Progenitor cell of endocrine pancreas (in vitro differentiated cells): ENCODE results near the gene SYCP2. TPM values are rescaled to one million over a fixed set of nuclear protein-coding genes. Genes with fewer than 3 reads are reported as not detected.
"Not testable (repeated sequence)": the region's sequence is repeated elsewhere in the genome, so short reads cannot be mapped to it uniquely, and the experiment has no call there.

Experiments
- DNase-seq: peaks from one replicate; pipeline ENCODE4 v3.0.0; 2021; ENCODE audit warnings: low spot score; ENCODE audit not compliant: unreplicated experiment
- H3K27ac Mint-ChIP-seq: 2 replicates; pipeline ENCODE4 v1.8.0; 2021; ENCODE audit warnings: mild to moderate bottlenecking, moderate library complexity, mixed read lengths
- H3K27me3 Mint-ChIP-seq: 2 replicates; pipeline ENCODE4 v1.8.0; 2021; ENCODE audit warnings: mixed read lengths
- H3K36me3 Mint-ChIP-seq: 2 replicates; pipeline ENCODE4 v1.8.0; 2022; ENCODE audit warnings: mixed read lengths; ENCODE audit not compliant: insufficient read depth
- H3K4me1 Mint-ChIP-seq: 2 replicates; pipeline ENCODE4 v1.8.0; 2021; ENCODE audit warnings: low read depth, mixed read lengths
- H3K4me3 Mint-ChIP-seq: 2 replicates; pipeline ENCODE4 v1.8.0; 2021; ENCODE audit warnings: low read depth, mild to moderate bottlenecking, moderate library complexity, mixed read lengths
- H3K9me3 Mint-ChIP-seq: 2 replicates; pipeline ENCODE4 v1.8.0; 2021; ENCODE audit warnings: low read depth, mixed read lengths
- CTCF ChIP-seq: fragments of 200-600 bp; sonication (generic); IDR thresholded peaks from one replicate; pipeline ENCODE4 v1.5.0; 2021; ENCODE audit warnings: antibody characterized with exemption, mild to moderate bottlenecking; ENCODE audit not compliant: unreplicated experiment
- total RNA-seq: library from RNA; stranded (reverse); gene quantifications from 2 replicates; pipeline ENCODE4 v1.2.1, GENCODE V29; 2021

Gene SYCP2
- total RNA-seq, 1 donor from 2014 or later = 2.2 TPM

GRCh38 chr20:59958626-59959025 is 25.2 kb upstream of the SYCP2 start:
- peak overlapping the region; percentile 90 for H3K27ac Mint-ChIP-seq
- DNase-seq = peak; percentile 20
- H3K9me3 Mint-ChIP-seq = no peaks in the 10 kb centered on the region
- TF ChIP-seq CTCF = no peak
- H3K4me1 Mint-ChIP-seq = peaks cover 46% of the 10 kb centered on the region
- peak overlapping the region; percentile 77 for H3K4me3 Mint-ChIP-seq
- peaks cover 30% of the 10 kb centered on the region for H3K27me3 Mint-ChIP-seq
- no peaks in the 10 kb centered on the region for H3K36me3 Mint-ChIP-seq

- H3K9me3 Mint-ChIP-seq = no peaks in the 10 kb centered on the region
- DNase-seq = no peak
- H3K4me3 Mint-ChIP-seq = peak within 1 kb of the TSS; percentile 77
- peaks cover 46% of the 10 kb centered on the region for H3K4me1 Mint-ChIP-seq
- no peaks in the 10 kb centered on the region for H3K36me3 Mint-ChIP-seq
- H3K27ac Mint-ChIP-seq = peak within 1 kb of the TSS; percentile 90
- peaks cover 30% of the 10 kb centered on the region for H3K27me3 Mint-ChIP-seq
- no peak for TF ChIP-seq CTCF
Measured at GRCh38 chr20:59958123-59958522, 24.7 kb upstream of the SYCP2 start, which contains the start of gene CDH26. CDH26 (plus strand) TSS chr20:59958423; CDS start chr20:59958727, 304 bp downstream.

GRCh38 chr20:59957568-59957967 is 24.1 kb upstream of the SYCP2 start:
- DNase-seq, H3K9me3 Mint-ChIP-seq, H3K36me3 Mint-ChIP-seq: not testable (repeated sequence)
- peaks cover 46% of the 10 kb centered on the region for H3K4me1 Mint-ChIP-seq
- peak overlapping the region; percentile 77 for H3K4me3 Mint-ChIP-seq
- H3K27ac Mint-ChIP-seq = peak overlapping the region; percentile 90
- H3K27me3 Mint-ChIP-seq = peaks cover 29% of the 10 kb centered on the region

- no peak for DNase-seq
Measured at GRCh38 chr20:59955131-59955796, 21.8 kb upstream of the SYCP2 start.

GRCh38 chr20:59954718-59955117 is 21.3 kb upstream of the SYCP2 start:
- Mint-ChIP-seq H3K27me3 (peaks cover 27% of the 10 kb centered on the region), H3K4me1 (peaks cover 39% of the 10 kb centered on the region), H3K27ac (no peak overlapping the region), H3K36me3 (no peaks in the 10 kb centered on the region), H3K4me3 (no peak overlapping the region), H3K9me3 (no peaks in the 10 kb centered on the region)
- no peak for DNase-seq
- TF ChIP-seq CTCF = no peak

More at GRCh38 chr20:59955131-59955796, 21.8 kb upstream of the SYCP2 start:
- no peaks in the 10 kb centered on the region for H3K9me3 Mint-ChIP-seq
- no peak overlapping the region for H3K4me3 Mint-ChIP-seq
- peaks cover 29% of the 10 kb centered on the region for H3K27me3 Mint-ChIP-seq
- no peaks in the 10 kb centered on the region for H3K36me3 Mint-ChIP-seq
- peak; percentile 31 for TF ChIP-seq CTCF
- H3K4me1 Mint-ChIP-seq = peaks cover 38% of the 10 kb centered on the region
- no peak overlapping the region for H3K27ac Mint-ChIP-seq

GRCh38 chr20:59949911-59950310 is 16.5 kb upstream of the SYCP2 start:
- DNase-seq = no peak
- no peaks in the 10 kb centered on the region for H3K9me3 Mint-ChIP-seq
- peak overlapping the region; percentile 52 for H3K27ac Mint-ChIP-seq
- H3K36me3 Mint-ChIP-seq = peaks cover 2% of the 10 kb centered on the region
- no peak overlapping the region for H3K4me3 Mint-ChIP-seq
- H3K27me3 Mint-ChIP-seq = peaks cover 25% of the 10 kb centered on the region
- no peak for TF ChIP-seq CTCF
- peaks cover 28% of the 10 kb centered on the region for H3K4me1 Mint-ChIP-seq
